Brain microvascular endothelial cell (primary cell): ENCODE measurements around the gene MED9.

Source experiments
- DNase-seq: peaks from one replicate; pipeline ENCODE4 v3.0.0-alpha.2; 2020
- H3K27ac ChIP-seq: fragments of 250-450 bp; sonication (Bioruptor Pico); 2 replicates; pipeline ENCODE4 v1.5.1; 2020; ENCODE audit warnings: mild to moderate bottlenecking, moderate library complexity
- H3K27me3 ChIP-seq: fragments of 250-450 bp; sonication (Bioruptor Pico); replicated peaks from 2 replicates; pipeline ENCODE4 v1.5.1; 2020; ENCODE audit warnings: mild to moderate bottlenecking
- H3K36me3 ChIP-seq: fragments of 250-450 bp; sonication (Bioruptor Pico); replicated peaks from 2 replicates; pipeline ENCODE4 v1.5.1; 2020; ENCODE audit warnings: mild to moderate bottlenecking
- H3K4me3 ChIP-seq: 2 replicates; pipeline ENCODE4 v1.5.1; 2011; ENCODE audit warnings: low read depth, mild to moderate bottlenecking, control low read depth, low read length, moderate library complexity
- CTCF ChIP-seq: IDR thresholded peaks from 2 replicates; pipeline ENCODE4 v1.5.1; 2011; ENCODE audit warnings: low read depth, mild to moderate bottlenecking, moderate library complexity, low read length, control low read depth, inconsistent platforms; ENCODE audit errors: missing control alignments
- in situ Hi-C: cut with HindIII; loops from 2 replicates; pipeline ENCODE4 v1.10.0; 2017; ENCODE audit warnings: low sequenced_read_pairs, low pct_ligation_motif_present

The MED9 gene

GRCh38 chr17:17532991-17533390 lies 56.2 kb downstream of the MED9 start:
- no peak overlapping the region for H3K27ac ChIP-seq
- H3K4me3 ChIP-seq = no peak overlapping the region
- no peak for DNase-seq
- H3K27me3 ChIP-seq = no peaks in the 10 kb centered on the region
- H3K36me3 ChIP-seq = no peaks in the 10 kb centered on the region
- TF ChIP-seq CTCF = no peak
- in situ Hi-C loops = no loop called here

- no peaks in the 10 kb centered on the region for H3K27me3 ChIP-seq
- no peaks in the 10 kb centered on the region for H3K36me3 ChIP-seq
- H3K4me3 ChIP-seq = no peak overlapping the region
- TF ChIP-seq CTCF = no peak
- no peak overlapping the region for H3K27ac ChIP-seq
- in situ Hi-C loops = no loop called here
- DNase-seq = no peak
These were observed 57.2 kb downstream of the MED9 start for GRCh38 chr17:17533901-17534441.

- Histone ChIP-seq H3K36me3 (no peaks in the 10 kb centered on the region), H3K27ac (no peak overlapping the region), H3K4me3 (no peak overlapping the region), H3K27me3 (no peaks in the 10 kb centered on the region)
- TF ChIP-seq CTCF = no peak
- DNase-seq = peak; percentile 19
- in situ Hi-C loops = no loop called here
These were observed 59.2 kb downstream of the MED9 start for GRCh38 chr17:17535957-17536356.

DNA sequence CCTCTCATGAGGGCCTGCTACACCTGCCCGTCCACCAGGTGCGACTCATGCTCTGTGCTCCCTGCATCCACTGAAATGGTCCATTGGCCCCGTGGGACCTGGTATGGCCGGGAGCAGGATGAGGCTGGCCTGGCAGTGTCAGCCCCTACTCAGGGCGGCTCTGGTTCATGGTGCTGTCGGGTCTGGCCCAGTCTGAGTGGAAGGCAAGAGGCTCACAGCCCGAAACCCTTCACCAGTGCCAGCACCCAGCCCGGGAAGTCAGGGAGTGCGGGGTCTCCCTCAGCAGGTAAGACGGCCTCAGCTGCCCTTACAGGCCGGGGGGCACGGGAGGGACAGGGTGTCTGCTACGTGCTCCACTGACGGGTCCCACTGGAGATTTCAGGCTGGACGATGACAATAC lies 59.9 kb downstream of the MED9 start:
- in situ Hi-C loops = no loop called here
- no peak overlapping the region for H3K27ac ChIP-seq
- DNase-seq = no peak
- TF ChIP-seq CTCF = no peak
- H3K36me3 ChIP-seq = no peaks in the 10 kb centered on the region
- no peak overlapping the region for H3K4me3 ChIP-seq
- no peaks in the 10 kb centered on the region for H3K27me3 ChIP-seq

DNA sequence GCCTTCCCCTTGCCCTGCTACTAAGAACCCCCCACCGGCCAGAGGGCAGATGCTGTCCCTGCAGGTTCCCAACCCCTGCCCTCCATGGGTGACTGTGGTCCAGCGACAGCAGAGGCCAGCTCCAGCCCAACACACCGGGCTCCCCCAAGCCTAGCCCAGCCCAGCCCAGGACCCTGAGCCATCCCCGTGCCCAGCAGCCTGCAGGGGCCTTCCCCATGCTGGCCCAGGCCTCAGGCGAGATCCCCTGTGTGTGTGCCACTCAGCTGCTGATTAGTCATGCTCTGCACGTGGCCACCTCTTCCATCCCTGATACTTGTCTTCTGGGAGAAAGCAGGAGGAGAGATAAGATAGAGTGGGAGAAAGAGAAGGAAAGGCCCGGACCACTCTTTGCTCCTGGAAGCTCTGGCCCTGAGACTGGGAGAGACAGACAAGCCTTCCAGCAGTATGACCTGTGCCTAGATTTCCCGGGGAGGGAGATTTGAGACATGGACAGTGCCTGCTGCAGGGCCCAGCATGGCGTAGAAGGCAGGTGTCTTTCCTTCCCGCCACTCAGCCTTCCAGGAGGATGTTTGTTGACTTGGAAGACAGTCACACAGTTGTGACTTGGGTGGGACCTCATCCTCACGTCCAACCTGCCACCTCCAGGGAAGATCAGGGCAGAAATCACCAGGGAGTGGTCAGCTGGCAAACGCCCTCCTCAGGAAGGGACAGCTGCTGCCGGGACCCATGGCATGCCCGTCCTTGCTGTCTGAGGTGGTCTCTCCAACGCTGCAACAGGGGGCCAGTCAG lies 60.7 kb downstream of the MED9 start:
- TF ChIP-seq CTCF = no peak
- H3K27ac ChIP-seq = no peak overlapping the region
- in situ Hi-C loops = no loop called here
- no peak overlapping the region for H3K4me3 ChIP-seq
- H3K27me3 ChIP-seq = no peaks in the 10 kb centered on the region
- DNase-seq = no peak
- no peaks in the 10 kb centered on the region for H3K36me3 ChIP-seq
